ENCODE data around the gene APBB1IP. TPM values are rescaled to one million over a fixed set of nuclear protein-coding genes. Genes with fewer than 3 reads are reported as not detected.
"Not testable (repeated sequence)": the region's sequence is repeated elsewhere in the genome, so short reads cannot be mapped to it uniquely, and the experiment has no call there.

APBB1IP gene
- total RNA-seq, 1 donor from 2014 or later: 0.94 TPM

DNA sequence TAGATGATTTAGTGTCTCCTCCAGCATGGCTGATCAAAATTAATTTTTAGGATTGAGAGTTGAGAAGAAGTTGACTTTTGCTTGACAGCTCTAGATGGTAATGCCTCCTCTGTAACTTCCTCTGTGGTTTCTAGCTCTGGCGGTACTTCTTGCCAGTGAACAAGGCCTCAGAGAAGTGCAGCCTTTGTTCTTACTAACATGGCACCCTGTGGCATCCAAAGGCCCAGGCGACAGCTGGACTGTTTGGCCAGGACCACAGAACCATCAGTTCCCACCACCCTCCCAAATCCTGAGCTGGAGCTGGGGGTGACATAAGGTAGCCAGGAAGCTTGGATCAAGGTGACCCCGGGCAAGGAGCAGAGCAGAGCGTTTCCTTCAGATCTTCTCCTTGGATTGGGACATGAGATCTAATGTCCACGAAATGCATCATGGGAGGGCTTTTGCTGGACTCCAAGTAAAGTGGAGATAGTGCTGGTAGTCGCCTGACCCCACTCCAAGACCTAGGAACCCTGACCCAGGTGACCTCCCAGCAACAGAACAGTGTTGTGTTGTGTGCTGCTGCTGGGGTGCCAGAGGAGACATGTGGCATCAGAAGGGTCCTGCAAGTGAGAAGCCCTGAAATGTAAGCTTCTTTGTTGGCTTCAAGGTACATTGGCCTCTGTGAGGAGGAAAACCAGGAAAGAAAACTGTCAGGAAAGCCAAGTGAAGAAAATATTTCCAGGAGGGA lies 41.8 kb downstream of the APBB1IP start:
- DNase-seq: no peak

DNA sequence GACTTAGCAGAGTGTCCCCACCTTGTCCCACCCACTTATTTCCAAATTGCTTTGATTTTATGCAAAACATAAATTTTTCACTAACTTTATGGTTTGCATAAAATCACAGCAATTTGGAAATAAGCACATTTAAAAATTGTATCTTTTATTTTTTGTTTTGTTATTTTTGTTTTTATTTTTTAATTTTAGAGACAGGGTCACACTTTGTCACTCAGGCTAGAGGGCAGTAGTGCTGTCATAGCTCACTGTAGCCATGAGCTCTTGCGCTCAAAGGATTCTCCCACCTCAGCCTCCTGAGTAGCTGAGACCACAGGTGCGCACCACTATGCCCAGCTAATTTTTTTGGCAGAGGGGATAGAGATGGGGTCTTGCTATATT lies 43.2 kb downstream of the APBB1IP start:
- DNase-seq: no peak

DNA sequence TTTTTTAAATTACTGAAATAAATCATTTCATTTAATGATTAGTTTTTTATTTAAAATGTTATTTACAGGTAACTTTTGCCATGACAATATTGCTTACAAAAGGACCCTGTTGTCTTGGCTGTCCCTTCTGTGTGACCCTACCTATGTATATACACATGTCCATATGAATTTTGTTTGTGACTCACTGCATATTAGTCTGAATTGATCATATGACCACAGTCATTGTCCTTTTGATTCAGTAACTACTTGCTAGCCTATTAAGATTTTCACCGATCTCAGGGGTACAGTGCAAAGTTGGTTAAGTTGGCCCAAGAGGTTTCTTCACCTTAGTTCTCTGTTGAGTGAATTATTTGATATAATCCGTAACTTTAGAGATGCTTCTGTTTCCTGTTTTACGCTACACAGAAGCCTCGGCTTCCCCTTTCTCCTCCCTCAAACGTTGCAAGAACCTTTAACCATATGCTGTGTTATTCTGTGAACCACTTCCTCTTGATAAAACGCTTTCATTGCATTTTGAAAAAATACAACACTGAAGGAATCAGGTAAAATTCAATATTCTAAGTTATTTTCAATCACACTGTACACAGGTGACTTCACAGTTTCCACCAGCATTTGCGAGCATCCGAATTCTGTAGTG lies 43.9 kb downstream of the APBB1IP start:
- DNase-seq: no peak

DNA sequence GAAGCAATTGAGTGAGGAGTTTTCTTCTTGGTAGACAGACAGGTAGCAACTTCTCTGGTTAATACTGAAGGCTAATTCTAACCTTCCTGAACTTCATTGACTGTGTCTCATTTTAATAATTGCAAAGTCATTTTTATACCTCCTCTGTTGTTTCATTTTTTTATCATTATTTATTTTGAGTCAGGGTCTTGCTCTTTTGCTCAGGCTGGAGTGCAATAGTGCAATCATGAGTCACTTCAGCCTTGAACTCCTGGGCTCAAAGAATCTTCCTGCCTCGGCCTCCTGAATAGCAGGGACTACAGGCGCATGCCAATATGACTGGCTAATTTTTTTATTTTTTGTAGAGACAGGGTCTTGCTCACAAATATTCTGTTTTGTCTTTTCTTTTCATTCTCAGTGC lies 45.4 kb downstream of the APBB1IP start:
- DNase-seq: no peak

DNA sequence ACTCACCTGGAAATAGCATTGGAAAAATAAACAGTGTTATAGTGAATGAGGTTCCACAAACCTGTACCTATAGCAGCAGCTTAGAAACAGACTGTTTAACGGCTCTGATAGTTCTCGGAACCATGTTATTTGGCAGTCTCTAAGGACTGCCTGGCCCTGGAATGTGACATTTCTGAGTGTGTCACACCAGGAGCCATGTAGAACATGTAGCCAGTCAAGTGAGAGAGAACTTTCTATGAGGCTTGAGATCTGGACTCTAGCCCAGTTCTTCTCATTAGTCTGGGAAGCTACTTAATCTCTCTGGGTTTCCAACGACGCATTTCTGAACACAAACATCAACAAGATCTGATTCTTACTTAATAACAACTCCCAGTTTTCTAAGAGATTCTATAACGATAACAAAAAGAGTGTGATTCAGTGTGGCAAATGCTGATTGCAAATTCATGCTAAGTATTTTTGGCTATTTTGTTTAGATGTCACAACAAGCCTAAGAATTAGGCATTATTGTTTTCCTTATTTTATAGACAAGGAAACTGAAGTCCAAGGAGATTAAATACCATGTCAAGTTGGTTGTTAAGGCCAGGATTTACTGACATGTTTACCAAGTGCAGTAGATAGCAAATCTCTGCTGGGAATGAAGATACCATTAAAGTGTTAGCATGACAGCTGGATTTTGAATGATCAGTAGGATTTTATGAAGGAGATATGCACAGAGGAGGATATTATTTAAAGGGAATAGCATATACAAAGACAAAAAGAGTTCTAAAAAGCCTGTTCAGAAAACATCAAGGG lies 47.2 kb downstream of the APBB1IP start:
- no peak for DNase-seq

DNA sequence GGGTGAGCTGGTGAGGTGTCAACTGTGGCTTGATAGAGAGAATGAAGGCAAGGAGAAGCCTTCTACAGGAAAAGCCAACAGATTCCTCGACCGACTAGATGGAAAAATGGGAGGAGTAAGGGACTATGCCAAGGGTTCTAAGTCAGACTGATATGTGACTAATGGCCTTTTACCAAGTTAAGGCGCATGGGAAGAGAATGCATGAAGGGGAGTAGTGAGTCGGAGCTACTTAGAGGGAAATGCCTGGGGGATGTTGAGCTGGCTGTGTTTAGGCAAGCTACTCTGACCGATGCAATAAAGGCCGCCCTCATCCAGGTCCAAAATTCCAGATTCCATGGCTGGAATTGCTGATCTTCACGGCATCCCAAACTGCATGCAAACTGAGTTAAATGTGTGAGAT lies 48.2 kb downstream of the APBB1IP start:
- DNase-seq: no peak

DNA sequence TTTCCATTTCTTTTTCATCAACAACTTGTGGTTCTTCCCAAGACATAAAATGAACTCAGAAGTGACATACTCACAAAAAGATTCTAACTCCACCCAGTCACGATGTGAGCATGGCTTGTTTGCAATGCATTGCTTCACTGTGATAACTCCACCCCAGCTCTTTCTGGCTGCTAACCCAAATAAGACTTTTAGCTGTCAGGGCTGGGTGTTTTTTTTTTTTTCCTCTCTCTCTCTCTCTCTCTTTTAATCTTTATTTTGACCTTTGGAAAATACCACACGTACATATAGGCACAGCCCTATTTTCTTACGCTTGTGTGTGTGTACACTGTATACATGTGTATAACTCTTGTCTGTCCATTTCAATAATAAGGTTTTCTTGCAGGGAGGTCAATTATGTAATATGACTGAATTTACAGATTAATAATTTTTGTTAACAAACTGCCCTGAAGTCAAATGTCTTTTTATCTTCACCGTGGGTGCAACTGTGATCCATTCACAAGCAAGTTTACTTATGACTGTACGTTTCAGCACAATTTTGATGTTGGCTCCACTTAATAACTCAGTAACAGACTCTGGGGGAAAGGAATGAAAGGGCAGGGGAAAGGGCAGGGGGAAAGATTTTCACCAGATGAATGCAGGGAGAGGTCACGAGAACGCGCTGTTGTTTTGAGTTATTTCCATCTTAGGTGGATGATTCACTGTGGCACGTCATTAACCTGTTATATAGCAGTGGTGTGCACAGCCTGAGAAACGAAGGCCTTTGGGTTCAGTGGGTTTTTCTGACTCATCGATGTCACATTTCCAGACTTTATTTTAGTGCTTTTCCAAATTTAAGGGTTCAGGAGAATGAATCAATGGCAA lies 49.1 kb downstream of the APBB1IP start:
- no peak for DNase-seq

DNA sequence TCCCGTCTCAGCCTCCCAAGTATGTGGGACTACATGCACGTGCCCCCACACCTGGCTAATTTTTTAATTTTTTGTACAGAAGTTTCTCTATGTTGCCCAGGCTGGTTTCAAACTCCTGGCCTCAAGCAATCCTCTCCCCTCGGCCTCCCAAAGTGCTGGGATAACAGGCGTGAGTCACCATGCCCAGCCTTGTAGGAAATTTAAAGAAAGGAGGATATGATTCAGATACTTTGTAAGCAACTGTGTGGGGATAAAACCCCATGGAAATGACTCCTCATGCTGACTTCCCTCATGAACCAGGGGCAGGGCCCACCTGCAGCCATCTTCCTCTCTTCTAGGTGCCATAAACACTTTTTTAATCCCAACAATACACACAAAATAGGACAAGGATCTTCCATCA lies 50.2 kb downstream of the APBB1IP start:
- no peak for DNase-seq

DNA sequence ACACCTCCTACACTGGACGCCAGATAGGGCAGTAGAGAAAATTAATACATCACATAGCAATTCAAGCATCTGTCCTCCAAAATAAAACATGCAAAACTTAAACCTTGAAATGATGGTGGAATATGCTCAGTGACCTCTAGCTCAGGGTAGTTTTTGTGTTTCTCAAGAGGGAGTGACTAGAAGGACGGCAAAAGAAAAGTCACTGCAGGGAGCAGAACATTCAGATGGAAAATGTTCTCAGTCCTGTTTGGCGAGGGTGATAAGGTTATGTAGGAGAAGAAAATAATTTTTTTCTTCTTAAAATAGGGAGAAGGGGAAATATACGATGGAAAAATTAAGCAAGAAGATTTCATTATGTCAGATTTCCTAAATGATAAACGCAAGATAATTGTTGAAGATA lies 50.9 kb downstream of the APBB1IP start:
- DNase-seq: no peak

DNA sequence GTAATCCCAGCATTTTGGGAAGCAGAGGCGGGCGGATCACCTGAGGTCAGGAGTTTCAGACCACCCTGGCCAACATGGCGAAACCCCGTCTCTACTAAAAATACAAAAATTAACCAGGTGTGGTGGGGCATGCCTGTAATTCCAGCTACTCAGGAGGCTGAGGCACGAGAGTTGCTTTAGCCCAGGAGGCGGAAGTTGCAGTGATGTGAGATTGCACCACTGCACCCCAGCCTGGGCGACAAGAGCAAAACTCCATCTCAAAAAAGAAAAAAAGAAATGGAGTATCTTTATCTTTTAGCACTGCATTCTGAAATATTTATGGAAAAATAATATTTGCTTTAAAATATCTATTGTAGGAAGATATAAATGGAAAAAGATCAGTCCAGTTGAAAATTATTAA lies 52.2 kb downstream of the APBB1IP start:
- not testable (repeated sequence) for DNase-seq

DNA sequence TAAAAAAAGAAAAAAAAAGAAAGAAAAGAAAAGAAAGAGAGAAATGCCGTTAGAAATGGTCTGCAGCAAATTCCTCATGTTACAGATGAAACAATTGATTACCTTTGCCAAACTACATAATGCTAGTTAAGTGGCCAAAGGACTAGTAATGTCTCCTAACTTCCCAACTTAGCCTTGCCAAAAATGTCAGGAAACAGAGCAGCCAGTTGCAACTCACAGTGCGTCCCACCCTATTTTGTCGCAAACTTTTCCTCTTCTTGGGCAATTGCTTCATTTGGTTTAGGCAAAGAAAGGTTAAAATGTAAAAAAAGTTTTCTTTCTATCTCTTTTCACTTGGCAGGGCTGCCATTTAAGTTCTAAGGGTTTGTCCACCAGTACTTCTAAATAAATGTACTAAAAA lies 53.1 kb downstream of the APBB1IP start:
- no peak for DNase-seq

DNA sequence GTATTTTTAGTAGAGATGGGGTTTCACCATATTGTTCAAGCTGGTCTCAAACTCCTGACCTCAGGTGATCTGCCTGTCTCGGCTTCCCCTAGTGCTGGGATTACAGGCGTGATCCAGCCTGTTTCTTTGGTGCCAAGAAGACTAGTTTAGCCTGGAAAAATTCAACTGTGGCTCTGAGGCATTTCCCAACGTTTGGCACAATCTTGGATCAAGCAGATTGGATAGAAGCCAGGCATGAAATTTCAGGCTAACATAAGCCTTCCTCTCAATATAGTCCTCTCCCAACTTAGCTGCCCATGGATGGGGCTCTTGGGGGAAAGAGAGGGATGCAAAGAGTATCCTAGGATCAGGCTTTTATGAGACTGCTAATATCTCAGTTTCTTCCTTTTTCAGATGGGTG lies 53.8 kb downstream of the APBB1IP start:
- no peak for DNase-seq

DNA sequence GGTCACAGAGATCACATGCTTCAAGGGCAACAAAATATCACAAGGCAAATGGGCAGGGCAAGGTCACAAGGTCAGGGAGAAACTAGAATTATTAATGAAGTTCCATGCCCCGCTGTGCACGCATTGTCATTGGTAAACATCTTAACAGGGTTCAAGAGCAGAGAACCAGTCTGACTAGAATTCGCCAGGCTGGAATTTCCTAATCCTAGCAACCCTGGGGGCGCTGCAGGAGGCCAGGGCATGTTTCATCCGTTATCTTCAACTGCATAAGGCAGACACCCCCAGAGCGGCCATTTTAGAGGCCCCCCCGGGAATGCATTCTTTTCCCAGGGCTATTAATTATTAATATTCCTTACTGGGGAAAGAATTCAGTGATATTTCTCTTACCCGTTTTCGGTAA lies 54.6 kb downstream of the APBB1IP start:
- DNase-seq: not testable (repeated sequence)

DNA sequence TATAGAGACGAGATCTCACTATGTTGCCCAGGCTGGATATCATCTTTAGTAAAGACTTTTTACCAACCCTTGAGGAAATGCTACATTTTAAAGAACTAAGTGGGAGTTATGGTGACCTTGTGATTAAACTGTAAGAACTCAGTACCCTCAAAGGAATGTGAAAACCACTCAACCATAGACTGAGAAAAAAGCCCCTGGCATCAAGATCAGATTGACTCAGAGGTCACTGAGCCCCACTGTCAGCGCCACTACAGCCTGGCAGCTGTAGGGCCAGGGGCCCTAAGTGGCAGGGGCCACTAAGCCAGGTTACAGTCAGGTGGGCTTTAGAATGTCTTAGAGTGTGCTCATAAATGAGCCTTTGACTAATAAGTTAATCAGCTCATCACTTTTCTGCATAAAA lies 55.9 kb downstream of the APBB1IP start:
- no peak for DNase-seq

DNA sequence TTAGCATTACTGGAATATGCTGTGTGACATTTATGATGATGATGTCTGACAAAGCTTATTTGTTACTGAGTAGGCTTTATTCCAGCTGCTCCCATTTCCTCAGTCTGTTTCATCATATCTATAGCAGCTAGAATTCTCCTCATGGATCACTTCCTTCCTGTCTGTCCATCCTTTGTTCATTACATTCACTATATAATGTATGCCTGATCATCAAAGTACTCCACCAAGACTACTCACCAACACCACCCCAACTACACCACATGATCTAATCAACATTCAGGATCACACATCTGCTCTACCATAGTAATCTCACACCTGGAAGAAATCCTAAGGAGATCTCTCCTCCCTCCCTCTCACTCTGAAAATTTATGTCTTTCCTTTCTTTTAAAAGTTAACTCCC lies 61.3 kb downstream of the APBB1IP start:
- no peak for DNase-seq

DNA sequence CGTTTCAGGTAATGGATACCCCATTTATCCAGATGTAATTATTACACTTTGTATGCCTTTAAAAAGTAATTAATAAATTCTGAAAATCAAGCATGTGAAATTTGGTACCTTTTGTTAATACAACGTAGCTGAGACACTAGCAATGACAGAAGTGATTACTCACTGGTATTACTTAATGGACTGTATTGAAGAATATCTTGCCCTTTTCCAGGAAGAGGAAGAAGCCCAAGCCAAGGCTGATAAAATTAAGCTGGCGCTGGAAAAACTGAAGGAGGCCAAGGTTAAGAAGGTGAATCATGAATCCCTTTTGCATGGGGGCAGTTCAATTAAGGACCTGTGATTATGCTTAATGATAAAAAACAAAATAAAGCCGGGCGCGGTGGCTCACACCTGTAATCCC lies 64.8 kb downstream of the APBB1IP start:
- no peak for DNase-seq

DNA sequence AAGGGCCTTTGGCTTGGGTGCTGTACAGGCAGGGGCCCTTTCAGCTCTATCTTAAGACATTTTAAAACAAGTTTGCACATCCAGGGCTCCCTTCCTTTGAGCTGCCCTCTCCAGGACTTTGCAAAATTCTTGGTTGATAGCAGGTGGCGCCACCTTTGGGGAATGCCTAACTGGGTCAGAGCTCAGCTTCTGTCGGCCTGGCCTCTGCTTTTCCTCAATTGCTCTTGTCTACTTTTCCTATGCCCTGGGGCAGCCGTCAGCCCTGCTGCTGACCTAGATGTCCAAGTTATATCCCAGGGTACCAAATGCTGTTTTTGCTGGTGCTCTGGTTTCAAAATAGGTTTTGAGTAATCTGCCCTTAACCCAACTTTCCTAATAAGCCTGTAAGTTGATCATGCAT lies 65.8 kb downstream of the APBB1IP start:
- no peak for DNase-seq

DNA sequence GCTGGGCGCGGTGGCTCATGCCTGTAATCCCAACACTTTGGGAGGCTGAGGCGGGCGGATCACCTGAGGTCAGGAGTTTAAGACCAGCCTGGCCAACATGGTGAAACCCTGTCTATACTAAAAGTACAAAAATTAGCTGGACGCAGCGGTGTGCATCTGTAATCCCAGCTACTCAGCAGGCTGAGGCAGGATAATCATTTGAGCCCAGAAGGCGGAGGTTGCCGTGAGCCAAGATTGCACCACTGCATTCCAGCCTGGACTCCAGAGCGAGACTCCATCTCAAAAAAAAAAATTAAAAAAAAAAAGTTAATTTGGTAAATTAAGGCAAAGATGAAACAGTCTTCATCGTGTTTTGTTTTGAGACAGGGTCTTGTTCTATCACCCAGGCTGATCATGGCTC lies 66.3 kb downstream of the APBB1IP start:
- DNase-seq: not testable (repeated sequence)

DNA sequence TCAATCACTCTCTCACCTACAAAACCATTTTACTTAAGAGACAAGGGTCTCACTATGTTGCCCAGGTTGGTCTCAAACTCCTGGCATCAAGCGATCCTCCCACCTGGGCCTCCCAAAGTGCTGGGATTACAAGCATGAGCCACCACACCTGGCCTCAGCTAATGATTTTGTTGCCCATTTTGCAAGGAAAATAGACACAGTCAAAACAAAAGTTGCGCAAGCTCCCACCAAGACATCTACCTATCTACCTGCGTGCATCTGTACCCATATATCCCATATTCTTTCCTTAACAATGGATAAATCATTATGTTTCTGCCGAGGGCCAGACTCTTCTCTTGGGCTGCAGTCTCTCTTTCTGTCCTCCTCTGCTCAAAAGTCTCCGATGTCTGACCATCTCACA lies 67.3 kb downstream of the APBB1IP start:
- DNase-seq: no peak

DNA sequence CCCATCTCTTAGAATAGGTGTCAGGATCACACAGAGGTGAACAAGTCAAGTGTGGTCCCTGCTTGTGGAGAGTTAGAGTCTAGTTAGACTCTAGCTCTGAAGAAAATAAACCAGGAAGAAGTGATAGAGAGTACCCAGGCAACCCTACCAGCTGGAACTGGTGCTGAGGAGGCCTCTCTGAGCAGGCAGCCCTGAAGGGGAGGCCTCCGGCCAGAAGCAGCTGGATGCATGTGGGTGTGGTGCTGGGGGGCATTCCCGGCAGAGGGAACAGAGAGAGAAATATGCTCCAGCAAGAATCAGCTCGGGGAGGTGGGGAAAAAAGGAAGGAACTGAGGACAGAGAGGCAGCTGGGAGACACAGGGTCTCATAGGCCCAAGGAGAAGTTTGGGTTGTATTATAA lies 68.6 kb downstream of the APBB1IP start:
- DNase-seq: no peak

DNA sequence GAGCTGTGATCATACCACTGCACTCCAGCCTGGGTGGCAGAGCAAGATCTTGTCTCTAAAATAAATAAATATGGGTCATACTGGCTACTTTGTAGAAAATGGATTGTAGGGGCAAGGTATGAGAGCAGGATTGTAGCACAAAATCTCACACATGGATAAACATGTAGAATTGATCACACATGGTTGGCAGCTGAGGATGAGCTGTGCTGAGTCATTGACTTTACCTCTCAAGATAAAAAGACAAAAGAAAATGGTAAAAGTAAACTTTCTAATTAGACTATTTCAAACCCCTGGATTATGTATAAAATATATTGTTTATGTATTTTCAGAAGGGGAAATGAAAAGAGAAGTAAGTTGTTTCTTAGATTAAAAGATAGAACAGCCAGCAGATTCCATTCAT lies 69.3 kb downstream of the APBB1IP start:
- DNase-seq: no peak

DNA sequence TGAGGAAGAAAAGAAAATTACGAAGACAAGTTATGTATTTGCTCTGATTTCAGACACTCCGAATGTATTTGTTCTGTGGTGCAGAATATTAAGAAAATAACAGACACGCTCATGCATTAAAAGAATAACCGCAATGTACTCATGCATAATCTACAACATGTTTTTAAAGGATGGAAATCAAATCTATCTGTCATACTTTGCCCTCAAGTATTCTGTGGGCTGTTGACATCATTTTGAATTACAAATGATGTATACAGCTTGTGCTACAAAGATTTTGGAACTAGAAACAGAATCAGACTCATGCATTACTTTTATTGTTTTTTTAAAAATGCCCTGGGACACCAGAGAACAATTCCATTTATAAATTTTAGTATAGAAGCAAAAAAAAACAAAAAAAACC lies 69.9 kb downstream of the APBB1IP start:
- DNase-seq: no peak

DNA sequence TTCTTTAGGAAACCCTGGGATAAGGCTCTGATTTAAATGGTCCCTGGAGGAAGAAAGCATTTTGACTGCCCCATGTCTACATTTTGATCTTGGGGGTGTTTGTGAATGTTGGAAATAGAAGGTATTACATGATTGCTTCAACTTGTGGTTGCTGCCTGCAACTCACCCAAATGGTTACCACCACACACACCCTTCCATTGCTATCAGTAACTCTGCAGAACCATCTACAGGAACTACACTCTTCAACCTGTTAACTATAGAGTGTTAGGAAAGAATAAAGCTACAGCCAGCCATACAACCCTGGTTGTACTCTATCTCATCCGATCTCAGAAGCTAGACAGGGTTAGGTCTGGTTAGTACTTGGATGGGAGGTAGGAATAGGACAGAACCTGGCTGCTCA lies 71.2 kb downstream of the APBB1IP start:
- no peak for DNase-seq

Measured in occipital lobe (tissue), 2 donors.